Hindlimb muscle (tissue), 1 donor: ENCODE data around the gene EAF2. TPM values are rescaled to one million over a fixed set of nuclear protein-coding genes. Genes with fewer than 3 reads are reported as not detected.
"Not testable (repeated sequence)": the region's sequence is repeated elsewhere in the genome, so short reads cannot be mapped to it uniquely, and the experiment has no call there.

Experiments used
- DNase-seq: peaks from one replicate; pipeline ENCODE4 v3.0.0-alpha.2; 2013
- polyA plus RNA-seq: library from polyadenylated mRNA; unstranded; fragments of 120-200 nt; gene quantifications from one replicate; pipeline ENCODE4 v1.2.1, GENCODE V29; 2013; ENCODE audit not compliant: insufficient read length

EAF2 gene
- polyA plus RNA-seq: 8.4 TPM

GRCh38 chr3:121834671-121835464 lies at the start of gene EAF2, which contains the start of gene IQCB1:
Gene EAF2, plus strand, starts transcription at chr3:121835209. Its CDS starts 77 bp downstream, at chr3:121835286.
Gene IQCB1, minus strand, starts transcription at chr3:121835060. Its CDS starts 6,100 bp downstream, at chr3:121828960.
- peak; percentile 98 for DNase-seq

DNA sequence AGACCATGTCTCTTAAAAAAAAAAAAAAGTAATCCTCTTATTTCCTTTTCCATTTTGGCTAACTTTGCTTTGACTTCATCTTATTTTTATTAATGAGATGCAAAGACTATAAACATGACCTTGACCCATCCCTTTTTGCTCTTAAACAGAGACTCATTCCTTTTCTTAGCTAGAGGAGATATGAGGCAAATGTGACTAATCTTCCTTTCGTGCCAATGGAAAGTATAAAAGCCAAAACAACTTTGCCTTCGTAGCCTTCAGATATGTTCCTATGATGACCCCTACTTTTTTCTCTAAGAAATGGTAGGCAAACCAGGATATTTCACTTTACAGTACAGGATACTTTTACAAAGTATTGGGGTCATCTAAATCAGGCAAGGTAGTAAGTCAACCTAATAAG lies 48.5 kb upstream of the EAF2 start:
- DNase-seq: no peak

DNA sequence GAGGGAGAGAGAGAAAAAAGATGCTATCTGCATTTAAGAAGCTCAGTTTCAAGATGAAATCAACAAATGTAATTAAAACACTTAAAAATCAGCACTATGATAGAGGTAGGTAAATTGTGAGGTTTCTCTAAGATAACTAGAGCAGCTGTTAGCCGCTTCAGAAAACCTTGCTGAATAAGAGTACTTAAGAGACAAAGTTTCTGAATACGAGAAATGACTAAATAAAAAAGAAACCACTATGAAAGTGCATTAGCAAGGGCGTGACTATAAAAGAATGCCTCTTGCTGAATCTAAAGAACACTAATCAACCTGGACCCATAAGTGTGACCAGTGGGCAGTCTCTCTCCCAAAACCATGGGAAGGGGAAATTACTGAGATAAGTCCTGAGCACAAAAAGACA lies 41.9 kb upstream of the EAF2 start:
- DNase-seq: no peak

DNA sequence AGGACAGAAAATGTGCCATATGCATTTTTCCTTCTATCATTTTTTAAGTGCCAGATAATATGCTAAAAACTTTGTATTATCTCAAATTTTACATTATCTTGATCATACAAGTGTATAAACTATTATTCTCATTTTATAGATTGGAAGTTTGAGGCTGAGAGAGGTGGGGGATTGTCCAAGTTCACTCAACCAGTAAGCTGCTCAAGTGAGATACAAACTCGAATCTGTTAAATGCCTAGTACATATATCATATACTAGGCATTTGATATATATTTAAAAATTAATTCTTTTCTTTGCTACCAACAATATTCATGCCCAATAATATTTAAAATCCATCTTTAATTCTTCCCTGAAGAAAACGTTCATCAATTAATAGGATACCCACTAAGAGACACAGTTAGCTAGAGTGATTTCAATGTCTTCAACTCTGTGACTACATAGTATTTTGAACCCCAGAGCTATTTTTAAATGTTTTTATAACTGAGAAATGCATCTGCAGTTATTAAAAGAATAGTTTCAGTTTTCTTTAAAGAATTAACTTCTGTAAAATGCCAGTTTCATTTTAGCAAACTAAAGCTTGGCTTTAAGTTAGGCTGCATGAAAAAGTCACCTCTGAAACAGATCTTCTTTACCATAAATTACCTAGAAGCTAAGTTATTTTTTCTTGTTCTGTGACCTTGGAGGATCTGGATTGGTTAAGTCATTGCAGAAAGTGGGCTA lies 40.6 kb upstream of the EAF2 start:
- no peak for DNase-seq

GRCh38 chr3:121796970-121797369 lies 38.0 kb upstream of the EAF2 start:
- DNase-seq: no peak

DNA sequence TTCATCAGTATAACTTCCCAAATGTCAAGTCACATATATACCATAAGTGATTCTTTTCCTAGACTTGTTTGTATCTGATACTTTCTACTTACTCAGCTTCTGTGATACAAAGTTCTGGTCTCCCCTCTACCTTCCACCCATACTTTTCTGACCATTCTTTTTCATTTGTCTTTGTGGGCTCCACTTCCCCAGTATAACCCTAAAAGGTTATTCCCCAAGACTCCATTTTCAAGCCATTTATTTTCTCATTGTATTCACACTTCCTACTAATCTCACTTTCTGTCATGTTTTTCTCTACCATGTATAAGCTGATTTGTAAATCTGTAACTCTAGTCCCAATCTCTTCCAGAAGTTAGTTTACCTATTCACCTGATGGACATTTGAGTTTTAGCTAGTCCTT lies 34.1 kb upstream of the EAF2 start:
- no peak for DNase-seq

DNA sequence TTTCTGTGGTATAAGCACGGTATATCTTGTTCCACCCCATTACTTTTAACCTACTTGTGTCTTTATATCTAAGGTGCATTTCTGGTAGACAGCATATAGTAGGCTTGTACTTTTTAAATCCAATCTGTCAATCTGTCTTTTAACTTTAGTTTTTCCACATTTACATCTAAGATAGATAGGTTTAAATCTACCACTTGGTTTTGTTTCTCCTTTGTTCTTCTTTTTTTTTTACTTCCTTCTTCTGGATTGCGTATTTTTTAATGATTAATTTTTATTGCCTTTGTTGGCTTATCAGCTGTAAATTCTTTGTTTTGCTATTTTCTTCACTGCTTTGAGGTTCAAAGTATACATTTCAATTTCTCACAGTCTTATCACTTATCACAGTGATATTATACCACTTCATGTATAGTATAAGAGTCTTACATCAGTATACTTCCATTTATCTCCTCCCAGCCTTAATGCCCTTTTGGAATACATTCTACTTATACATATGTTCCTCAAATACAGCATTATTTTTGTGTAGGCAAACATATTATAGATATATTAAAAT lies 31.2 kb upstream of the EAF2 start:
- no peak for DNase-seq

- DNase-seq: no peak
Measured at GRCh38 chr3:121809249-121809648, 25.8 kb upstream of the EAF2 start.

GRCh38 chr3:121817753-121818152 lies 17.3 kb upstream of the EAF2 start:
- DNase-seq: no peak

DNA sequence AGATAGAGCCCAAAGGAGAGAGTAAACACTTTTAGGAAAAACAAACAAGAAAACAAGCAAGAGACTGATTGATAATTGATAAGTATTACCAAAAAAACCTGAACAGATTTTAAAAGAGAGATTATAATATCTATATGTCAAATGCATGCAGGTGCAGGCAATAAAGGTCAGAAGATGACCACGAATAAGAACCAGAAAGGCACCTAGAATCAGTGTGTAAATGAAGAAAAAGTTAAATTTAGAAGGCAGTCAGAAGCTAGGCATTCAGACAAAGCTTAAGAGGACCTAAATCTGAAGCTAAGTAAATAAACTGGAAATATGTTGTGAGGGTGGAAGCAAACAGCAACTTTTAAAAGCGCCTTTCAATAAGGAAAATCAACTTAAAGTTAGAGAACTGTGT lies 16.4 kb upstream of the EAF2 start:
- no peak for DNase-seq

DNA sequence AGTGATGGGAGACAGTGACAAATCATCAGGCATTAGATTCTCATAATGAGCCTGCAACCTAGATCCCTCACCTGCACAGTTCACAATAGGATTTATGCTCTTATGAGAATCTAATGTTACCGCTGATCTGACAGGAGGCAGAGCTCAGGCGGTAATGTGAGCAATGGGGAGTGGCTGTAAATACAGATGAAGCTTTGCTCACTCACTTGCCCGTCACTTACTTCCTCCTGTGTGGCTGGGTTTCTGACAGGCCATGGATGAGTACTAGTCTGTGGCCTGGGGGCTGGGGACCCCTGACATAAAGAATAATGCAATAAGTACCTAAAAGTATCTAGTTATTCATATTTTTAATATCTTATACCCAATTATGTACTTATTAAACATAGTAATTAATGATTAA lies 15.8 kb upstream of the EAF2 start:
- DNase-seq: no peak

DNA sequence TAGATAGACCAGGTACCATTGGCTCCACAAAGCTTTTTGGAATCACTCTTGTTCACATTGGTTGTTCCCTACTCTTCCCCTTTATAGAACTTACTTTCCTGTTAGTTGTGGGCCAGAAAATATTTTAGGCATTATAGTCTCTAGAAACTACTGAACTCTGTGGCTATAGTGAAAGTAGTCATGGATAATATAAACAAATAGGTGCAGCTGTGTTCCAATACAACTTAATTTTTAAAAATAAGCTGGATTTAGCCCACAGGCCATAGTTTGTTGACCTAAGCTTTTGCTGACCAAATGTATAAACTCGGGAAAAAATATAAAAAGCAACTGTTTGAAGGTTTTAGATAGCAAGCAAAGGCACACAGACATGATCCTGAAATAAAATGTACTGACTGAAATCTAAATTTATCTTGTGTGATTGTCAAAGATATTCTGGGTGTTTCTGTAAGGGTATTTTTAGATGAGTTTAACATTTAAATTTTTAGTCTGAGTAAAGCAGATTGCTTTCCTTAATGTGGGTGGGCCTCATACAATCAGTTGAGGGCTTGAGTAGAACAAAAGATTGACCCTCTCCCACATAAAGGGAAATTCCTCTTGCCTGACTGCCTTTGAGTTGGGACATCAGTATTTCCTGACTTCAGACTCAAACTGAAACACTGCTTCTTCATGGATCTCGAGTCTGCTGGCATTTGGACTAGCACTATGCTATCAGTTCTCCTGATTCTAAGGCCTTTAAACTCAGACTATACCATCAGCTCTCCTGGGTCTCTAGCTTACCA lies 13.4 kb upstream of the EAF2 start:
- DNase-seq: no peak

DNA sequence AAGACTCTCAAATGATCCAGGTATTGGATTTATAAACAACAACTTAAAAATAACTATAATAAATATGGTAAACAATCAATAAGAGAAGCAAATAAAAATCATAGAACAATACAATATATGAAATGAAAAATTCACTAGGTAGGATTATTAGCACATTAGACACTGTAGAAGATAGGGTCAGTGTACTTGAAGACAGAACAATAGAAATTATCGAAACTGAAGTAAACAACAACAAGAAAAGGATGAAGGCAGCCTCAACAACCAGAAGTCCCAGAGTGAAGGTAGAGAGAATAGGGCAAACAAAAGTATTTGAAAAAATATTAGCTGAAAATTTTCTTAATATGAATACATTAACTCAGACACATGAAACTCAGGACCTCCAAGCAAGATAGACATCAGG lies 12.0 kb upstream of the EAF2 start:
- no peak for DNase-seq

DNA sequence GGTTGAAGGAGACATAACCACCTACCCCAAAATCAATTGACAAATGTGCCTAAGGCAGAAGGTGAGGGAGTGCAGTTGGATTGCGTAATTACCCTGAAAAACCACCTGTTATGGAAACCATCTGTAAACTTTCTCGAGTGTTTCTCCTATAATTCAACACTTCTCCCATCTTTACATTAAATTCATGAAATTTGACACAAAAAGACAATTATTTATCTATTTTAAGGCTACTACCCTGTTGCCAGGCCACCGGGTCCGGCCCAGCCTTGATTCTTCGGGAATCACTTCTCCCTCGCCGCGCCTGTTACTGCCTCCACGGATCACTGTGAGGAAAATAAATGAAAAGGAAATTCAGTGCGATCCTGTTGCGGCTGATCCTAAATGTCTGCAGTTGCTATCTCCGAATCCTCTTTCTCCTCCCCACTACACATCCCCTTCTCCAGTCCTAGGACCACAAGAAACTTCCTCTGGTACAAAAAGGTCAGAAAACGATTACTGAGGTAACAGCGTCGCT lies 795 bp upstream of the EAF2 start:
- no peak for DNase-seq

- DNase-seq: no peak
Measured at GRCh38 chr3:121835465-121835801, 424 bp downstream of the EAF2 start.

- no peak for DNase-seq
Measured at GRCh38 chr3:121836064-121836463, 1.1 kb downstream of the EAF2 start.

DNA sequence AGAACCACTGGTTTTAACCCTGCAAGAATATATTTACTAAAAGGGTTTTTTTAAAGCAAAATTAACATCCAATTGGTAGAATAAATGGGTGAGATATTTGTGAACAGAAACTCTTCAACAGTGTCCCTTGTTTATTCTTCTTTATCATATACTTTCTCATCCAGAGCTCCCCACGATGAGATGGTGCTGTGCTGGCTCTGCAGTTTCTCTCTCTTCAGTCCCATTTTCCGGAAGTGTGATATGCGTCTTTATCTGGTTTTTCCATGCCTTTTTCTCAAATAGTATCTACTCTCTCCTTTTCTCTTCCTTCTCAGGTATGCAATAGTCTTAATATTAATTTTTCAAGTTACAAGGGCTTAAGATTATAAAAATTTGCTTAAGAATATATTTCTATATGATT lies 1.5 kb downstream of the EAF2 start:
- DNase-seq: no peak

GRCh38 chr3:121839962-121840361 lies 5.0 kb downstream of the EAF2 start:
- DNase-seq: no peak

DNA sequence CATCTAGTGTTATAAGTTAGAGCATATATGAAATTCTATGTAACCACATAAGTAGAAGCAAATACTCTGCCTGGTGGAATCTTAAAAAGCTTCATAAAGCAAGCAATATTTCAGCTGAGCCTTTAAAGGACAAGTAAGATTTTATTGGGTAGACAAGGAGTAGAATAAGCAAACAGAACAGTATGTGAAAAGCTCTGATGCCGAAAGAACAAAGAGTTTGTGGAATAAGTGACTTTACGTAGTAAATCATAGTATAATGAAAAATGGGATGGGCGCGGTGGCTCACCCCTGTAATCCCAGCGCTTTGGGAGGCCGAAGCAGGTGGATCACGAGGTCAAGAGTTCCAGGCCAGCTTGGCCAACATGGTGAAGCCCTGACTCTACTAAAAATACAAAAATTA lies 9.9 kb downstream of the EAF2 start:
- no peak for DNase-seq

GRCh38 chr3:121852256-121852655 lies 17.2 kb downstream of the EAF2 start:
- DNase-seq: no peak

- DNase-seq: no peak
Measured at GRCh38 chr3:121855555-121855954, 20.5 kb downstream of the EAF2 start.

- not testable (repeated sequence) for DNase-seq
Measured at GRCh38 chr3:121857778-121858177, 22.8 kb downstream of the EAF2 start.

- DNase-seq: not testable (repeated sequence)
Measured at GRCh38 chr3:121863247-121863646, 28.2 kb downstream of the EAF2 start.
